IMR-90 (cell line): ENCODE measurements around the gene CPNE4.
"Not testable (repeated sequence)": the region's sequence is repeated elsewhere in the genome, so short reads cannot be mapped to it uniquely, and the experiment has no call there.

Source experiments
- CTCF ChIP-seq: conservative IDR thresholded peaks from 2 replicates; pipeline ENCODE4 v1.5.1; 2012; ENCODE audit warnings: mild to moderate bottlenecking, low read depth, low read length, improper control_type of control experiment
- POLR2A ChIP-seq: IDR thresholded peaks from 2 replicates; pipeline ENCODE4 v1.6.1; 2012; ENCODE audit warnings: mild to moderate bottlenecking, low read depth, low read length
- RAD21 ChIP-seq: IDR thresholded peaks from 2 replicates; pipeline ENCODE4 v1.6.1; 2012; ENCODE audit warnings: low read length, improper control_type of control experiment
- RFX5 ChIP-seq: IDR thresholded peaks from 2 replicates; pipeline ENCODE4 v1.8.0; 2012; ENCODE audit warnings: low read depth, mild to moderate bottlenecking, low read length, moderate library complexity
- SMC3 ChIP-seq: fragments of 150-350 bp; IDR thresholded peaks from 2 replicates; pipeline ENCODE4 v1.6.1; 2016; ENCODE audit warnings: low read depth, mild to moderate bottlenecking, antibody characterized with exemption, low read length, moderate library complexity
- USF2 ChIP-seq: fragments of 150-350 bp; IDR thresholded peaks from 2 replicates; pipeline ENCODE4 v1.6.1; 2017; ENCODE audit warnings: mild to moderate bottlenecking, antibody characterized with exemption, low read length, low read depth

- TF ChIP-seq SMC3, USF2, CTCF, POLR2A, RAD21, RFX5: not testable (repeated sequence)
Measured at GRCh38 chr3:131486545-131486944, 548.3 kb downstream of the CPNE4 start.
